Measurements from ENCODE around the gene CD63.

DNA sequence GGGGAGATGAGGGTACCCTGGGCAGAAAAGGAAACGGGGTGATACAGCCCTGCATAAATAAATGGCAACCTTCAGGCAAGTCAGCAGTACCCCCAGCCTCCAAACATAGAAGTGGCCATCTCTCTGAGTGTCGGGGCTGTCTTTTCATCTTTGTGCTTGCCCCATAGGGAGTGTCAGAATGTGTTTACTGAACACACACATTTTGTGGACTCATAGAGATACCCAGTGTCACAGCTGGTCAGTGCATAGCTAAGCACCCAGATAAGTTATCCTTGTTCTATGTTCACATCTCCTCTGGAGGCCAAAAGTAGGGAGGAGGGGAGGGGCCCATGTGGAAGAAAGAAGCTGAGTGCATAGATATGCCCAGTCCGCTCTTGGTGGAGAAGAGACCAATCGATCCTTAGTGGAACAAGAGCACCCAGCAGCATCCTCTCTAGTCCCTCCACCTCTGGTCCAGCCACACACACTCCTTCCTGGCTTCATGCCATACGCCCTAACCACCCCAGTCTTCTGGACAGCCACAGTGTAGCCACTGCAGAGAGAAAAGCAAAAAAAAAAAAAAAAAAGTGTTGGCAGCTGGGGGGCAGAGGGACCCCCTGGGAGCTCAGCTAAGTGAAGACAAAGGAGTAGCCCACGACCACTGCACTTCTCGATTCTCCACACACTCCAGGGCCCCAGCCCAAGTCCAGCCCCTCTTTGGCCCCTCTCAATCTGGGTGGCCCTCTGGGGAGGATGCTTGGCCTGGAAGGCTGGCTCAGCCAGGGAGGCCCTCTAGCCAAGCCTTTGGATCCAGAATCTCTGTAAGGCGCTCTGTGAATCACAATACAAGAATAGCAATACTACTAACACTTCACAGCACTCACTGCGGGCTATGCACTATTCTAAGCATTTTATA lies 23.7 kb downstream of the CD63 start:
- TF ChIP-seq, protein P1, sequence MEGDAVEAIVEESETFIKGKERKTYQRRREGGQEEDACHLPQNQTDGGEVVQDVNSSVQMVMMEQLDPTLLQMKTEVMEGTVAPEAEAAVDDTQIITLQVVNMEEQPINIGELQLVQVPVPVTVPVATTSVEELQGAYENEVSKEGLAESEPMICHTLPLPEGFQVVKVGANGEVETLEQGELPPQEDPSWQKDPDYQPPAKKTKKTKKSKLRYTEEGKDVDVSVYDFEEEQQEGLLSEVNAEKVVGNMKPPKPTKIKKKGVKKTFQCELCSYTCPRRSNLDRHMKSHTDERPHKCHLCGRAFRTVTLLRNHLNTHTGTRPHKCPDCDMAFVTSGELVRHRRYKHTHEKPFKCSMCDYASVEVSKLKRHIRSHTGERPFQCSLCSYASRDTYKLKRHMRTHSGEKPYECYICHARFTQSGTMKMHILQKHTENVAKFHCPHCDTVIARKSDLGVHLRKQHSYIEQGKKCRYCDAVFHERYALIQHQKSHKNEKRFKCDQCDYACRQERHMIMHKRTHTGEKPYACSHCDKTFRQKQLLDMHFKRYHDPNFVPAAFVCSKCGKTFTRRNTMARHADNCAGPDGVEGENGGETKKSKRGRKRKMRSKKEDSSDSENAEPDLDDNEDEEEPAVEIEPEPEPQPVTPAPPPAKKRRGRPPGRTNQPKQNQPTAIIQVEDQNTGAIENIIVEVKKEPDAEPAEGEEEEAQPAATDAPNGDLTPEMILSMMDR (IDR thresholded peaks at IDR 0.05; ENCODE audit: low read length), result no peak
- TF ChIP-seq EZH2 (IDR thresholded peaks at IDR 0.05; ENCODE audit: borderline replicate concordance, low read length), result no peak
